Upper lobe of left lung (tissue), 6 donors: ENCODE measurements around the gene ME1. TPM values are rescaled to one million over a fixed set of nuclear protein-coding genes. Genes with fewer than 3 reads are reported as not detected.

ENCODE experiments used
- ATAC-seq, 2 donors: fragments of 200-7000 bp; cut with Tn5 transposase; one replicate each; pipeline ENCODE4 v1.9.1; 2022; ENCODE audit warnings: mild to moderate bottlenecking in 2 of 2, moderate library complexity in 2 of 2; ENCODE audit not compliant: low FRiP score in 2 of 2
- DNase-seq, 2 donors: peaks; one replicate each; pipeline ENCODE4 v3.0.0-alpha.2; 2019 to 2020
- H3K27ac ChIP-seq, 4 donors: fragments of 200-600 bp; sonication (generic); one replicate each; pipeline ENCODE4 v1.5.1; 2016 to 2019
- H3K27me3 ChIP-seq, 4 donors: fragments of 200-600 bp; sonication (generic); one replicate each; pipeline ENCODE4 v1.5.1; 2017 to 2019
- H3K36me3 ChIP-seq, 4 donors: fragments of 200-600 bp; sonication (generic); one replicate each; pipeline ENCODE4 v1.5.1; 2016 to 2019
- H3K4me1 ChIP-seq, 4 donors: fragments of 200-600 bp; sonication (generic); one replicate each; pipeline ENCODE4 v1.5.1; 2018 to 2019
- H3K4me3 ChIP-seq, 4 donors: fragments of 200-600 bp; sonication (generic); one replicate each; pipeline ENCODE4 v1.5.1; 2017 to 2019; ENCODE audit warnings: mild to moderate bottlenecking in 2 of 4, moderate library complexity in 1 of 4
- H3K9me3 ChIP-seq, 4 donors: fragments of 200-600 bp; sonication (generic); one replicate each; pipeline ENCODE4 v1.5.1; 2018 to 2019
- EP300 ChIP-seq, 4 donors: sonication (generic); formaldehyde crosslinking; IDR thresholded peaks; one replicate each; pipeline ENCODE4 v1.5.1; 2017; ENCODE audit warnings: antibody characterized with exemption in 4 of 4, control low read depth in 2 of 4
- POLR2A ChIP-seq, 4 donors: fragments of 450-650 bp; IDR thresholded peaks; one replicate each; pipeline ENCODE4 v1.5.1; 2016 to 2017; ENCODE audit warnings: antibody characterized with exemption in 4 of 4, mild to moderate bottlenecking in 2 of 4
- POLR2AphosphoS5 ChIP-seq, 2 donors: sonication (generic); formaldehyde crosslinking; IDR thresholded peaks; one replicate each; pipeline ENCODE4 v1.5.1; 2017; ENCODE audit warnings: antibody characterized with exemption in 2 of 2
- WGBS, 2 donors: methylation state at CpG; one replicate each; pipeline ENCODE4 v1.1.5; 2017 to 2018; 5-methylcytosine and 5-hydroxymethylcytosine counted together
- total RNA-seq, 6 donors: library from RNA; depleted of rRNA in 4 of 6; stranded (reverse); fragments of >200 nt in 4 of 6; gene quantifications; one replicate each; pipeline versions ENCODE4 v1.1.0 to v1.2.1, GENCODE V29; 2016 to 2021
- TF ChIP-seq, protein P1 (sequence below), 6 experiments: fragments of 450-650 bp in 4 of 6; fragments of 200-600 bp in 2 of 6; sonication (generic) in 2 of 6; IDR thresholded peaks; one replicate each; pipeline ENCODE4 v1.5.1; 2016 to 2019; ENCODE audit warnings: antibody characterized with exemption in 6 of 6
- donor health status: DM: no; HTN: no; CAD: no; lungs with moderate emphysema.
- donor health status: DM: no; HTN: yes; CAD: no; lungs with severe emphysema.

The ME1 gene
- total RNA-seq, 6 donors from 2014 or later = 12.0 to 16.8 (median 14.0) TPM

DNA sequence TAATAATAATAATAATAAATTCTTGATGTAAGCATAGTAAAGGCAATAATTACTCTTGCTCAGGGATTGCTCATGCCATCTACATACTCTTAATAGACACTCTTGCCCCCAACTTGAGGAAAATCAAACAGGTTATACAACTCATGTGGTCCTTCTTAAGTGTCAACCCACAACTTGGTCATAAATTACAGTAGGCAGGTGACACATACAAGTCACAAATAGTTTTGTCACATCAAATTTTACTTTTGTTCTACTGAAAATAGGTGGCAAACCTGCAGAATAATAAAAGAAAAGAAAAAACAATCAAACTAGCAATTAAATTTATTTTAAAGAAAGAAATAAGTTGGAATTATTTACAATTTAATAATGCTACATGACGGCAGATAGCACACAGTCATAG lies 1.6 kb downstream of the ME1 start:
- Histone ChIP-seq H3K4me3 (peak overlapping the region in 2 of 4 donors; percentile 58 to 75), H3K36me3 (no peaks in the 10 kb centered on the region), H3K27me3 (no peaks in the 10 kb centered on the region), H3K27ac (no peak overlapping the region), H3K4me1 (peaks cover 2 to 12% (median 10%) of the 10 kb centered on the region in 4 donors), H3K9me3 (peaks cover 5 to 7% (median 5%) of the 10 kb centered on the region in 4 donors)
- TF ChIP-seq EP300 (IDR thresholded peaks at IDR 0.05) = no peak
- no peak for TF ChIP-seq POLR2AphosphoS5 (IDR thresholded peaks at IDR 0.05)
- TF ChIP-seq POLR2A (IDR thresholded peaks at IDR 0.05) = no peak
- TF ChIP-seq, protein P1, sequence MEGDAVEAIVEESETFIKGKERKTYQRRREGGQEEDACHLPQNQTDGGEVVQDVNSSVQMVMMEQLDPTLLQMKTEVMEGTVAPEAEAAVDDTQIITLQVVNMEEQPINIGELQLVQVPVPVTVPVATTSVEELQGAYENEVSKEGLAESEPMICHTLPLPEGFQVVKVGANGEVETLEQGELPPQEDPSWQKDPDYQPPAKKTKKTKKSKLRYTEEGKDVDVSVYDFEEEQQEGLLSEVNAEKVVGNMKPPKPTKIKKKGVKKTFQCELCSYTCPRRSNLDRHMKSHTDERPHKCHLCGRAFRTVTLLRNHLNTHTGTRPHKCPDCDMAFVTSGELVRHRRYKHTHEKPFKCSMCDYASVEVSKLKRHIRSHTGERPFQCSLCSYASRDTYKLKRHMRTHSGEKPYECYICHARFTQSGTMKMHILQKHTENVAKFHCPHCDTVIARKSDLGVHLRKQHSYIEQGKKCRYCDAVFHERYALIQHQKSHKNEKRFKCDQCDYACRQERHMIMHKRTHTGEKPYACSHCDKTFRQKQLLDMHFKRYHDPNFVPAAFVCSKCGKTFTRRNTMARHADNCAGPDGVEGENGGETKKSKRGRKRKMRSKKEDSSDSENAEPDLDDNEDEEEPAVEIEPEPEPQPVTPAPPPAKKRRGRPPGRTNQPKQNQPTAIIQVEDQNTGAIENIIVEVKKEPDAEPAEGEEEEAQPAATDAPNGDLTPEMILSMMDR (IDR thresholded peaks at IDR 0.05) = no peak
- WGBS, 2 donors = 77 to 87% methylated on average over 1 of the region's 1 CpG
- DNase-seq (no peak), ATAC-seq (no peak)

DNA sequence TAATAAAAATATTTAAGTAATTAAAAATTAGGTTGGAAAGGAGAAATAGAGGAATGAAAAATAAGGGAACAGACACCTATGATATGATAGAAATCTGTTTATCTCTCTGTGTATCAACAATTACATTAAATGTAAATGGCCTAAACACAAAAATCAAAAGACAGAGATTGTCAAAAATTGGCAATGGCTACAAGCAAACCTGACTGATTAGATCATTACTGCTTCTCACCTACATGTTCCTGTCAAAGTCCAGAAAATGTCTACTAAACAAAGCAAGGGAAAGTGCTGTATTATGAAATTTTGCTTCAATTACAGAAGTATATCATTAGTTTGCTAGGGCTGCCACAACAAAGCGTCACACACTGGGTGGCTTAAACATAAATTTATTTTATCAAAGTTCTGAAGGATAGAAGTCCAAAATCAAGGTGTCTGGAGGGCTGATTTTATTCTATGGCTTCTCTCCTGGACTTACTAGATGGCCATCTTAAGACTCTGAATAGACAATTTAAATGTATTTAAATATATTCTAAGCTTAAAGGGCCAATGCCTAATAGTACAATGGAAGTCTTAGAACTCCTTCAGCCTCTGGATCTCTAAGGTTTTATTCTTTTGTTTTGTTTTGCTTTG lies 6.3 kb downstream of the ME1 start:
- Histone ChIP-seq H3K4me1 (no peaks in the 10 kb centered on the region), H3K27ac (no peak overlapping the region), H3K27me3 (no peaks in the 10 kb centered on the region), H3K4me3 (no peak overlapping the region), H3K9me3 (peaks cover 5 to 9% (median 5%) of the 10 kb centered on the region in 4 donors), H3K36me3 (no peaks in the 10 kb centered on the region)
- WGBS, 2 donors = 61 to 97% methylated on average over 1 of the region's 1 CpG
- TF ChIP-seq, protein P1 (IDR thresholded peaks at IDR 0.05) = no peak
- TF ChIP-seq EP300 (IDR thresholded peaks at IDR 0.05) (no peak), POLR2AphosphoS5 (IDR thresholded peaks at IDR 0.05) (no peak), POLR2A (IDR thresholded peaks at IDR 0.05) (no peak)
- no peak for DNase-seq
- no peak for ATAC-seq

DNA sequence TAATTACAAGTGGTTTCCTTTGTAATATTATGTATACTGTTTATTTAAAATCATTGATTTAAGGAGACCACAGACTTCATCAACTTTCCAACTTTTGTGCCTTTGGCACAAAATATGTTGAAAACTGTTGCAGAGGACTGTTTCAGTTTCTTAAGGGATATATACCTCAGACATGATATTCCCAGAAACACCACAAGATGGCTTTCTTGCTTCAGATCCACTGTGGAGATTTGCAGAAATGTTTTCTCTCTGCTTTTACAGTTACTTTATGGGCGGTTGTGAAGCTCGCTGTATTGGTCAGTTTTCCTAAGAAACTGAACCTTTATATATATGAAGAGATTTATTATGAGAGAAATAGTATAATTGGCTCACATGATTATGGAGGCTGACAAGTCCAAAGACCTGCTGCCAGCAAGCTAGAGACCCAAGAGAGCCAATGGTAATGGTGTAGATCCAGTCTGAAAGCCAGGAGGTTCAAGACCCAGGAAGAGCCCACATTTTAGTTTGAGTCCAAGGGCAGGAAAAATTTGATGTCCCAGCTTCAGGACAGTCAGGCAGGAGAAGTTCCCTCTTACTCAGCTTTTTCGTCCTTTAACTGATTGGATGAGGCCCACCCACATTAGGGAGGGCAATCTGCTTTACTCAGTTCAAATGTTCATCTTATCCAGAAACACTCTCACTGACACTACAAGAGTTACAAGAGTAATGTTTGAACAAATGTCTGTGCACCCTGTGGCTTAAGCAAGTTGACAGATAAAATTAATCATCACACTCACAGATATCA lies 12.8 kb downstream of the ME1 start:
- TF ChIP-seq POLR2A (IDR thresholded peaks at IDR 0.05) (no peak), EP300 (IDR thresholded peaks at IDR 0.05) (no peak), POLR2AphosphoS5 (IDR thresholded peaks at IDR 0.05) (no peak)
- TF ChIP-seq, protein P1 (IDR thresholded peaks at IDR 0.05) = peak in 5 of 6 experiments; percentile 24 to 70 (median 64)
- no peaks in the 10 kb centered on the region for H3K9me3 ChIP-seq
- H3K4me1 ChIP-seq = no peaks in the 10 kb centered on the region
- H3K27ac ChIP-seq = no peak overlapping the region
- peak in 1 of 2 donors; percentile 77 for ATAC-seq
- no peaks in the 10 kb centered on the region for H3K36me3 ChIP-seq
- no peak overlapping the region for H3K4me3 ChIP-seq
- 68 to 73% methylated on average over 3 of the region's 3 CpGs for WGBS, 2 donors
- H3K27me3 ChIP-seq = no peaks in the 10 kb centered on the region
- DNase-seq = no peak

DNA sequence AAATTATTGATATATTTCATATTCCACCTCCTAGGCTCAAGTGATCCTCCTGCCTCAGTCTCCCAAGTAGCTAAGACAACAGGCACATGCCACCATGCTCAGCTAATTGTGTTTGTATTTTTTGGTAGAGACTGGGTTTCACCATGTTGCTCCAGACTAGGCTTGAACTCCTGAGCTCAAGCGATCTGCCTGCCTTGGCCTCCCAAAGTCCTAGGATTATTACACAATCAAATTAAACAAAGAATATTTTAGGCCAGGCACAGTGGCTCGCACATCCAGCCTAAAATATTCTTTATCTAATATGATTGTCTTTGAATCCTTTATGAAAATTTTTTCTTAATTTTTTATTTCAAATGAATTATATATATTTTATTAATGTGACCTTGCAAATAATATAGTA lies 17.8 kb downstream of the ME1 start:
- no peak overlapping the region for H3K27ac ChIP-seq
- H3K36me3 ChIP-seq = no peaks in the 10 kb centered on the region
- H3K4me3 ChIP-seq = no peak overlapping the region
- 90 to 91% methylated on average over 2 of the region's 2 CpGs for WGBS, 2 donors
- no peaks in the 10 kb centered on the region for H3K9me3 ChIP-seq
- H3K27me3 ChIP-seq = no peaks in the 10 kb centered on the region
- DNase-seq (no peak), ATAC-seq (no peak)
- no peaks in the 10 kb centered on the region for H3K4me1 ChIP-seq
- TF ChIP-seq POLR2A (IDR thresholded peaks at IDR 0.05) (no peak), EP300 (IDR thresholded peaks at IDR 0.05) (no peak), POLR2AphosphoS5 (IDR thresholded peaks at IDR 0.05) (no peak)
- TF ChIP-seq, protein P1 (IDR thresholded peaks at IDR 0.05) = no peak
